GM19397 (cell line): ENCODE results near the gene SORCS1.

Source experiments
- ATAC-seq: cut with Tn5 transposase; IDR thresholded peaks from one replicate; pipeline ENCODE4 v1.9.1; 2021; ENCODE audit warnings: mild to moderate bottlenecking, moderate library complexity; ENCODE audit not compliant: unreplicated experiment

SORCS1 gene

GRCh38 chr10:106557951-106558733 is 606.4 kb downstream of the SORCS1 start:
- ATAC-seq = no peak

DNA sequence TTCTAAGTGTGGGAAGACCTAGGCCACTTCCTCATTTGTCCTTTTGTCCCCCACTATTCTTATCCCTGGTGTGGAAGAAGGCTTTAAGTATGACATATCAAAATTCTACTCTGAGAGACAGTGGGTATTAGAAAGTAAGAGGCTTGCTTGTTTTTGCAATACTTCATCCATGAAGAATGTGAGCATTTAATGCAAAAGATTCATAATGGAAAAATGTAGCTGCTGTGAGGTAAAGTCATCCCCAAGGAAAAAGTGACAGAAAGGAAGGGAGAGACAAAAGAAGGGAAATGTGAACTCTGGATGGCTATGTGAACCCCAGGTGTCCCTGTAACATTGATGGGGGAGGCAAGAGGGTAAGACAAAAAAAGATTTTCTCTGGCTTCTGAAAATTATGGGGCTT is 607.5 kb downstream of the SORCS1 start:
- no peak for ATAC-seq

GRCh38 chr10:106555599-106555998 is 608.9 kb downstream of the SORCS1 start:
- no peak for ATAC-seq

- ATAC-seq = no peak
These were observed 612.9 kb downstream of the SORCS1 start for GRCh38 chr10:106551501-106552062.

- ATAC-seq = no peak
These were observed 615.7 kb downstream of the SORCS1 start for GRCh38 chr10:106548832-106549231.

GRCh38 chr10:106547047-106547635 is 617.4 kb downstream of the SORCS1 start:
- no peak for ATAC-seq

DNA sequence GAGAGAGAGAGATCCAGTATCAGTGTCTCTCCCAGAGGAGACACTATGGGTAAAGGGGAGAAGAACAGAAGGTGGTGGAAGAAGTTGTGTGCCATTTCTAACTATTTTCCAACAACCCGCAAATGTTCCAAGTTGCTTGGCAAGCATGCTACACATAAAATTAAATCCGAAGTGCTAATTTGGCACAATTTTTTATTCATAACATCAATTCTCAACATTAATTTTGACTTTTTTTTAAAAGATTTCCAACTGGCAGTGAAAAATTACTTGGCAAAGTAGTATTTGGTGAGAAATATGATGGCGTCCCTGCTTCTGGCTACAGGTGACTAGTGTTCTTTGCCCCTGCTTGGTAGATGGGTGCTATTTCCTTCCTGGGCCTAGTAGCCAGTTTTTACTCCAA is 622.0 kb downstream of the SORCS1 start:
- no peak for ATAC-seq

DNA sequence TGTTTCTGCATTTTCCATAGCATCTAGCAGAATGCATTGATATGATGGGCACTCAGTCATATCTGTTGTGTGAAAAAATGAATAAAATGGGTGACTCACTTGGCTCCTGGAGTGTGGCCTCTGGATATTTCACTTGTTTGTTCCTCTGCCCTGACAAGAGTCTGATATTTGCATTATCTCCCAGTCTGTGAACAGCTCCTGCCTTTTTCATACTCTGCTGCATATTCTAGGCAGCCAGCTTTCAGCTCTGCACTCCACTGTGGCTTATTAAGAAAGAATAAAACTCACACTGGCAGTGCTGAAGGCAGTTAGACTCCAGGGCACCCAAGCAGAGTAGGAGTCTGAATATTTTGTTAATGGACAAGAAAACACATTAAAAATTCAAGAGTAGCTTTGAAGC is 623.9 kb downstream of the SORCS1 start:
- no peak for ATAC-seq

DNA sequence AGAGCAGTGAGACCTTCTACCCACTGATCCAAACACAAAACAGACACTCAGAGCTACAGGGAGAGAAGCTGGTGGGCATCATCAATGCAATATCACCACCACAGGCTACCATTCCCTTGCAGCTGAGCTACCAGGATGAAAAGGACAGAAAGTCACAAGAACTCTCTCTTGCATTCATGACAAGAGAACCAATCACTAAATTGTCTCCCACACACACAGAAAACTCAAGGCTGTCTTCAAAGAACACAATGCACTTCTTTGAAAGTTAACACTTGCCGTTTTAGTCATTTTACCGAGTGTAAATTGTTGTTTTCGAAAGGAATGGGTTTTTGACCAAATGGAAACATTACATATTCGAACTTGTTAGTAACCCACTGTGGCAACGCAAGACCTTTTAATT is 626.6 kb downstream of the SORCS1 start:
- ATAC-seq = no peak

DNA sequence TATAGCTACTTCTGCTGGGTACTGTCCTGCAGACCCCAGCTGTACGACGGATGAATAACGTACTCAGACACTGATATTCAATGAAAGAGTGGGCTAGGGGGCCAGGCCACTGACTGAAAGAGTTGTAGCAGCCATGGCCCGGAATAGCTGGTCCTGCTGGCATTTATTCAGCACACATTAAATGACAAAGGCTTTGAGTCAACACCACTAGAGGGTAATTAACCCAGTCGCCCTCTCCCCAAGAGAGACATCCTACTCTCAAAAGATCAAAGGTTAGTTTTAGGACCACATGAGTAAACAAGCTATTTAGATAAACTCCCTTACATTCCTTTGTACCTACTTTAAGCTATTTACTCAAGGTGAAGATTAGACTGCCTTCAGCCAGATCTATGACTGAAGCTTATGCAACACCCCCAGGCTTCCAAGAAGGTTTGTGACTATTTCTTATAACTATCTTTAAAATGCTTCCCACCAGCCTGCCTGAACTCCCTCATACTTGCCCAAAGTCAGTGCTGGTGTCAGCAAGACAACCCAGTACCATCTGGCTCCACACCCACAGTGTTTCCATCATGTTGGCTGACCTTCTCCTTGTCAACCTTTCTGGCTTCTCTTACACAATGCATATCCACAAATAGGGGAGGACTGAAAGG is 629.1 kb downstream of the SORCS1 start:
- ATAC-seq = no peak

- no peak for ATAC-seq
These were observed 630.1 kb downstream of the SORCS1 start for GRCh38 chr10:106534441-106534840.

- no peak for ATAC-seq
These were observed 635.8 kb downstream of the SORCS1 start for GRCh38 chr10:106528702-106529101.

GRCh38 chr10:106525835-106526234 is 638.7 kb downstream of the SORCS1 start:
- no peak for ATAC-seq
